Uterus (tissue), 4 donors: ENCODE results near the gene PDE5A. TPM values are rescaled to one million over a fixed set of nuclear protein-coding genes. Genes with fewer than 3 reads are reported as not detected.

Experiments used
- DNase-seq, 2 donors: peaks; one replicate each; pipeline ENCODE4 v3.0.0-alpha.2; 2019 to 2020
- H3K27ac ChIP-seq, 2 donors: fragments of 200-600 bp; sonication (generic); 1 replicate in 1 of 2; 2 replicates in 1 of 2; pipeline ENCODE4 v1.5.1; 2016 to 2018
- H3K27me3 ChIP-seq, 2 donors: fragments of 200-600 bp; sonication (generic); one replicate each; pipeline ENCODE4 v1.5.1; 2018 to 2019; ENCODE audit warnings: control low read depth in 1 of 2
- H3K36me3 ChIP-seq, 2 donors: fragments of 200-600 bp; sonication (generic); one replicate each; pipeline ENCODE4 v1.5.1; 2019; ENCODE audit warnings: control low read depth in 1 of 2
- H3K4me1 ChIP-seq, 2 donors: fragments of 200-600 bp; sonication (generic); one replicate each; pipeline ENCODE4 v1.5.1; 2018 to 2019; ENCODE audit warnings: control low read depth in 1 of 2
- H3K4me3 ChIP-seq, 2 donors: fragments of 200-600 bp; sonication (generic); 1 replicate in 1 of 2; 2 replicates in 1 of 2; pipeline ENCODE4 v1.5.1; 2018 to 2019; ENCODE audit warnings: mild to moderate bottlenecking in 1 of 2
- H3K9me3 ChIP-seq, 2 donors: fragments of 200-600 bp; sonication (generic); one replicate each; pipeline ENCODE4 v1.5.1; 2019; ENCODE audit warnings: control low read depth in 1 of 2
- POLR2A ChIP-seq, 2 donors: fragments of 450-650 bp; IDR thresholded peaks; one replicate each; pipeline ENCODE4 v1.6.1; 2016; ENCODE audit warnings: antibody characterized with exemption in 2 of 2, mild to moderate bottlenecking in 1 of 2, moderate library complexity in 1 of 2
- intact Hi-C: fragments of 100-400 bp; cut with DNase I; formaldehyde crosslinking; loops from one replicate; pipeline ENCODE4 v1.15.1; 2023; ENCODE audit warnings: low total_unique reads
- total RNA-seq, 4 donors: library from RNA; depleted of rRNA in 3 of 4; stranded (reverse); fragments of >200 nt in 3 of 4; gene quantifications; one replicate each; pipeline versions ENCODE4 v1.1.0 to v1.2.4, GENCODE V29; 2014 to 2023
- TF ChIP-seq, protein P1 (sequence below), 4 experiments: fragments of 200-600 bp in 2 of 4; fragments of 450-650 bp in 2 of 4; sonication (generic) in 2 of 4; IDR thresholded peaks; one replicate each; pipeline ENCODE4 v1.5.1; 2016 to 2019; ENCODE audit warnings: antibody characterized with exemption in 4 of 4, mild to moderate bottlenecking in 2 of 4, moderate library complexity in 1 of 4
- donor health status: DM: yes; HTN: yes; CAD: no.

The PDE5A gene
- total RNA-seq, 4 donors from 2014 or later, result 13.5 to 192 (median 84.2) TPM

DNA sequence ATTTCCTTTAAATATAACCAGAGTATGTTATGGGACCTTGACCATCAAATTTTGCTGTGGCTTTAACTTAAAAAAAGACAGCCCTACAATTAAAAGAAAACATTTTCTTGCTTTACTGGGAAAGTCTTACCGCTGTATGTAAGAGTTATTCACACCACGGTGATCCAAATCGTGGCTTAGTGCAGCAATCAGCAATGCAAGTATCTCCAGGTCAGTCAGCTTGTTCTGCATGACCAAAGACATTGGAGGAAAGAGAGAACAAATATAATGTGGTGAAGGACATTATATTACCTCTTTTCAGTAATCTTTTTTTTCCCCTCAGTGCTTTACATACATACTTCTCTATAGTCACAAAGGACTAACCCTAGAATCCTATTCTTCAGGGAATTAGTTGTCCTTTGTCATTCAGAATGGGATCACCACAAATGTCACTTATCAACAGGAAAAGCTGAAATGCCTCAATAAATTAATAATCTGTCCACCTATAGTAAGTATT lies 109.6 kb downstream of the PDE5A start:
- no peaks in the 10 kb centered on the region for H3K9me3 ChIP-seq
- DNase-seq, result no peak
- intact Hi-C loops, result no loop called here
- TF ChIP-seq POLR2A (IDR thresholded peaks at IDR 0.05), result no peak
- TF ChIP-seq, protein P1, sequence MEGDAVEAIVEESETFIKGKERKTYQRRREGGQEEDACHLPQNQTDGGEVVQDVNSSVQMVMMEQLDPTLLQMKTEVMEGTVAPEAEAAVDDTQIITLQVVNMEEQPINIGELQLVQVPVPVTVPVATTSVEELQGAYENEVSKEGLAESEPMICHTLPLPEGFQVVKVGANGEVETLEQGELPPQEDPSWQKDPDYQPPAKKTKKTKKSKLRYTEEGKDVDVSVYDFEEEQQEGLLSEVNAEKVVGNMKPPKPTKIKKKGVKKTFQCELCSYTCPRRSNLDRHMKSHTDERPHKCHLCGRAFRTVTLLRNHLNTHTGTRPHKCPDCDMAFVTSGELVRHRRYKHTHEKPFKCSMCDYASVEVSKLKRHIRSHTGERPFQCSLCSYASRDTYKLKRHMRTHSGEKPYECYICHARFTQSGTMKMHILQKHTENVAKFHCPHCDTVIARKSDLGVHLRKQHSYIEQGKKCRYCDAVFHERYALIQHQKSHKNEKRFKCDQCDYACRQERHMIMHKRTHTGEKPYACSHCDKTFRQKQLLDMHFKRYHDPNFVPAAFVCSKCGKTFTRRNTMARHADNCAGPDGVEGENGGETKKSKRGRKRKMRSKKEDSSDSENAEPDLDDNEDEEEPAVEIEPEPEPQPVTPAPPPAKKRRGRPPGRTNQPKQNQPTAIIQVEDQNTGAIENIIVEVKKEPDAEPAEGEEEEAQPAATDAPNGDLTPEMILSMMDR (IDR thresholded peaks at IDR 0.05), result no peak
- H3K27me3 ChIP-seq, result no peaks in the 10 kb centered on the region
- H3K27ac ChIP-seq, result peak overlapping the region in 1 of 2 donors; percentile 54
- no peak overlapping the region for H3K4me3 ChIP-seq
- H3K36me3 ChIP-seq, result no peaks in the 10 kb centered on the region
- no peaks in the 10 kb centered on the region for H3K4me1 ChIP-seq

- no peak for DNase-seq
- H3K9me3 ChIP-seq, result no peaks in the 10 kb centered on the region
- intact Hi-C loops, result no loop called here
- no peaks in the 10 kb centered on the region for H3K4me1 ChIP-seq
- TF ChIP-seq, protein P1 (IDR thresholded peaks at IDR 0.05), result no peak
- no peak for TF ChIP-seq POLR2A (IDR thresholded peaks at IDR 0.05)
- H3K27ac ChIP-seq, result peak overlapping the region in 1 of 2 donors; percentile 54
- H3K4me3 ChIP-seq, result no peak overlapping the region
- no peaks in the 10 kb centered on the region for H3K27me3 ChIP-seq
- H3K36me3 ChIP-seq, result no peaks in the 10 kb centered on the region
Measured at GRCh38 chr4:119518230-119518892, 110.2 kb downstream of the PDE5A start.

DNA sequence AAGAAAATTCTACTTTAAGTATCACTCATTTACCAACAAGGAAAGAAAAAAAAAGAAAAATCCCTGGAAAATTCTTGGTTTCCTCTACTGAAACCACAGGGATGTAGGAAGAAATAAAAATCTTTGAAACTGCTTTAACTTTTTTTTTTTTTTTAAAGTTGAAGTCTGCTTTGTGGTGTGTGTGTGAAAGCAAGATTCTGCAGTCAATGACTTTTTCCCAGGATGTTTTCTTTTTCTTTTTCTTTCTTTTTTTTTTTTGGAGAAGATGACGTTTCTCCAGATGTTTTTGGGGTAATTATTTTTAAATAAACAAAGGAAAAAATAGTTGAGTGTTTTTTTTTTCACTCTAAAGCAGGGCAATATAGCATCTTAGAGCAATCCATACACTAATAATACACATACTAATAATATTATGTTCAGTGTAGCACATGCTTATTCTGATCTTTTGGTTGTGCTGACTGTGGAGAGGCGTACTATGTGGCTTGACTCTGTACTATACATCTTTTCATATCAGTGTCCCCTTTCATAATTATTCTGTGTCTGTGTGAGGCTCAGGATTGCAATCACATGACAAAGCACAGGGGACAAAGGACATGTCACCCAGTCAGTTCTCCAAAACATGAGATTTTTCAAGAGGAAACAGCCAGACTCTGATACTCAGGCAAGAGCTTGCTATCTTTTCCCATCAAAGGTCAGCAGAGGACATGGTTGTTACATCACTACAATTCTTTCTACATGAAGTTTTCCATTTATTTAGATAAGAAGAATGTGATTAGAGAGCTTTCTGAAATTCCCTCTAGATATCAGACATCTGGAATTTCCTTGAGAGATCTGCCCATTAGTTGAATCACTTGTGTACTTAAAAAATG lies 111.0 kb downstream of the PDE5A start:
- H3K36me3 ChIP-seq, result no peaks in the 10 kb centered on the region
- TF ChIP-seq POLR2A (IDR thresholded peaks at IDR 0.05), result no peak
- TF ChIP-seq, protein P1 (IDR thresholded peaks at IDR 0.05), result no peak

GRCh38 chr4:119512398-119512797 lies 116.2 kb downstream of the PDE5A start:
- intact Hi-C loops, result no loop called here
- Histone ChIP-seq H3K9me3 (no peaks in the 10 kb centered on the region), H3K27me3 (no peaks in the 10 kb centered on the region), H3K27ac (peak overlapping the region in 1 of 2 donors; percentile 61), H3K4me1 (peaks cover 0 to 7% of the 10 kb centered on the region in 2 donors), H3K36me3 (no peaks in the 10 kb centered on the region), H3K4me3 (no peak overlapping the region)
- TF ChIP-seq, protein P1 (IDR thresholded peaks at IDR 0.05), result no peak
- TF ChIP-seq POLR2A (IDR thresholded peaks at IDR 0.05), result no peak
- DNase-seq, result no peak

More for the DNA sequence above, 111.0 kb downstream of the PDE5A start:
- no peaks in the 10 kb centered on the region for H3K27me3 ChIP-seq
- DNase-seq, result no peak
- no peaks in the 10 kb centered on the region for H3K9me3 ChIP-seq
- H3K4me3 ChIP-seq, result no peak overlapping the region
- peak overlapping the region in 1 of 2 donors; percentile 54 for H3K27ac ChIP-seq
- H3K4me1 ChIP-seq, result no peaks in the 10 kb centered on the region
- intact Hi-C loops, result no loop called here
